ENCODE measurements around the gene INVS. TPM values are rescaled to one million over a fixed set of nuclear protein-coding genes. Genes with fewer than 3 reads are reported as not detected.

The INVS gene
- total and polyA plus RNA-seq, 2 of the 4 experiments (the other 2 are of a cell fraction) = 9.2 to 33.5 TPM

- H3K4ac ChIP-seq (ENCODE audit: low read depth, low read length) = no peak overlapping the region
- DNase-seq = no peak
- H4K20me1 ChIP-seq (ENCODE audit: insufficient read depth, low read length) = no peaks in the 10 kb centered on the region
- H3K36me3 ChIP-seq (ENCODE audit: control insufficient read depth, insufficient read depth, low read length) = peaks cover 18% of the 10 kb centered on the region
- H3K4me2 ChIP-seq (ENCODE audit: low read depth, low read length) = no peak overlapping the region
- ATAC-seq (ENCODE audit: low read depth) = no peak
- H3K9ac ChIP-seq (ENCODE audit: low read depth, low read length) = no peak overlapping the region
- H2BK15ac ChIP-seq (ENCODE audit: low read depth, low read length) = no peak overlapping the region
- no peak overlapping the region for H2AFZ ChIP-seq (replicated peaks; ENCODE audit: low read length, poor library complexity)
- H3K4me3 ChIP-seq (ENCODE audit: insufficient read depth, low read depth, low read length) = no peak overlapping the region
- no peaks in the 10 kb centered on the region for H3K9me1 ChIP-seq (ENCODE audit: insufficient read depth, low read length)
- H3K14ac ChIP-seq (replicated peaks; ENCODE audit: low read depth, low read length) = no peak overlapping the region
- in situ Hi-C loops (cut with MboI; ENCODE audit: low sequenced_read_pairs) = no loop called here
- H2AK9ac ChIP-seq (replicated peaks; ENCODE audit: low read depth, low read length, poor library complexity) = no peak overlapping the region
- no peak overlapping the region for H2AK5ac ChIP-seq (ENCODE audit: low read depth, low read length)
- H4K5ac ChIP-seq (ENCODE audit: low read depth, low read length) = no peak overlapping the region
- H3K18ac ChIP-seq (ENCODE audit: low read depth, low read length) = no peak overlapping the region
- TF ChIP-seq FOS (IDR thresholded peaks at IDR 0.05; ENCODE audit: low read depth, low read length) (no peak), ELK1 (IDR thresholded peaks at IDR 0.05; ENCODE audit: borderline replicate concordance, low read depth, low read length) (no peak), POLR2A (IDR thresholded peaks at IDR 0.05; ENCODE audit: low read depth, low read length) (no peak), RFX5 (IDR thresholded peaks at IDR 0.05; ENCODE audit: low read depth, low read length) (no peak), SMC3 (IDR thresholded peaks at IDR 0.05; ENCODE audit: low read depth, low read length) (no peak), CTCF (conservative IDR thresholded peaks at IDR 0.05; ENCODE audit: low read depth, low read length) (no peak), RAD21 (IDR thresholded peaks at IDR 0.05; ENCODE audit: low read length) (no peak), CHD1 (IDR thresholded peaks at IDR 0.05; ENCODE audit: low read depth, low read length) (no peak), BHLHE40 (IDR thresholded peaks at IDR 0.05; ENCODE audit: low read depth, low read length) (no peak)
- H3K79me1 ChIP-seq (ENCODE audit: low read depth in 1 of 2, low read length in 2 of 2) = peaks cover 2 to 10% of the 10 kb centered on the region in 2 experiments; a peak in 1 of 4 replicates
- no peaks in the 10 kb centered on the region for H3K27me3 ChIP-seq (ENCODE audit: control insufficient read depth, insufficient read depth, low read length)
- no peak overlapping the region for H2BK120ac ChIP-seq (ENCODE audit: low read depth, low read length)
- no peak overlapping the region for H3K23ac ChIP-seq (ENCODE audit: low read depth, low read length)
- no peak overlapping the region for H2BK5ac ChIP-seq (ENCODE audit: low read depth, low read length, poor library complexity, severe bottlenecking)
- no peak overlapping the region for H3K56ac ChIP-seq (ENCODE audit: extremely low read depth, insufficient read depth, low read length)
- dilution Hi-C loops (cut with HindIII; ENCODE audit: low sequenced_read_pairs, unreplicated experiment) = no loop called here
- no peak overlapping the region for H3K27ac ChIP-seq (ENCODE audit: insufficient read depth, low read length)
- CTCF ChIA-PET = no interaction called here
- POLR2A ChIA-PET (ENCODE audit: unreplicated experiment) = no interaction called here
- BruUV-seq (replicated peaks) = no TSS peak
- H4K8ac ChIP-seq (ENCODE audit: low read depth in 2 of 2, low read length in 2 of 2) = no peak overlapping the region
- WGBS, 2 experiments (ENCODE audit: extremely low coverage in 2 of 2, insufficient read length in 1 of 2) = no CpG with 5 or more reads among the region's 5 CpGs
- intact Hi-C loops (cut with micrococcal nuclease) = no loop called here
- H3K4me1 ChIP-seq (ENCODE audit: control insufficient read depth, insufficient read depth, low read length) = no peaks in the 10 kb centered on the region
- no peaks in the 10 kb centered on the region for H3K9me3 ChIP-seq (ENCODE audit: control insufficient read depth, insufficient read depth, low read length)
- H4K91ac ChIP-seq (ENCODE audit: insufficient read depth, low read depth, low read length) = no peak overlapping the region
- no peak overlapping the region for H2BK20ac ChIP-seq (ENCODE audit: low read depth, low read length)
Measured at GRCh38 chr9:100287186-100287585, 188.1 kb downstream of the INVS start.
